ENCODE measurements around the gene NAT16. TPM values are rescaled to one million over a fixed set of nuclear protein-coding genes. Genes with fewer than 3 reads are reported as not detected.

Gene NAT16
- polyA plus RNA-seq, 1 of the 3 experiments (the other 2 are of a cell fraction) = 0.64 TPM

DNA sequence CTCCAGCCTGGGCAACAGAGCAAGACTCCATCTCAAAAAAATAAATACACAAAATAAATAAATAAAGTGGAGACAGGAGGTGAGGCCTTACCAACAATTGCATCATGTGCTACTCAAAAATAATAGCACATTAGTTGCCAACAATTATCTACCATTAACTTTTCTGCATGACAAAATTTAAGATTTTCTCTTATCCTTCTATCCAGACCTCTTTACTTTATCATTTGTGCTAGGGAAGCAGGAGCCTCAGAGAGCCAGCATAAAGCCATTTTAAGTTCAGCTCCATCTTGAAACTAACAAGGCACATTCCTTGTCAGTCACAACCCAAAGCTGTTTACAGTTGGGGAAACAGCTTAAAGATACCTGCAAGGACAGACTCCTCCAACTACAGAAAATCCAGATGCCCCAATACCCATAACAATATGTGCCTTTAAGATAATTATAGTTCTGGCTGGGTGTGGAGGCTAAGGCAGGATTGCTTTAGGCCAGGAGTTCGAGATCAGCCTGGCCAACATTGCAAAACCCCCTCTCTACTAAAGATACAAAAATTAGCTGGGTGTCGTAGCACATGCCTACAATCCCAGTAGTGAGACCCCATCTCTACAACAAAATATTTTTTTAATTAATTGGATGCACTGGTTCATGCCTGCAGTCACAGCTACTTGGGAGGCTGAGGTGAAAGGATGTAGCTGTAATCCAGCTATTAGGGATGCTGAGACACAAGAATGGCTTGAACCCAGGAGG lies 28.0 kb downstream of the NAT16 start:
- no peaks in the 10 kb centered on the region for H3K27me3 ChIP-seq (ENCODE audit: insufficient read depth)
- no peak for DNase-seq
- CTCF ChIA-PET = interaction anchor here (0.9 to 7.9 kb wide), 6 partner anchors 8 to 130 kb away, joined by 3 to 116 read pairs (median 4); partner anchors contain the start of gene VGF
- TF ChIP-seq TAF1 (IDR thresholded peaks at IDR 0.05; ENCODE audit: borderline replicate concordance, low read depth, low read length) (no peak), TEAD4 (IDR thresholded peaks at IDR 0.05; ENCODE audit: borderline replicate concordance, insufficient read depth) (no peak), RAD21 (IDR thresholded peaks at IDR 0.05; ENCODE audit: low read length) (no peak), MEF2A (IDR thresholded peaks at IDR 0.05; ENCODE audit: borderline replicate concordance, low read depth) (no peak), POLR2AphosphoS5 (IDR thresholded peaks at IDR 0.05; ENCODE audit: low read depth, low read length) (no peak), RFX5 (IDR thresholded peaks at IDR 0.05; ENCODE audit: low read length) (no peak), FOSL2 (IDR thresholded peaks at IDR 0.05; ENCODE audit: borderline replicate concordance, low read depth) (no peak), EP300 (IDR thresholded peaks at IDR 0.05; ENCODE audit: borderline replicate concordance in 1 of 2, low read depth in 1 of 2, low read length in 1 of 2) (no peak), GATA2 (CRISPR knock-in tag; IDR thresholded peaks at IDR 0.05) (no peak), SIN3A (IDR thresholded peaks at IDR 0.05; ENCODE audit: borderline replicate concordance, low read depth, low read length) (no peak), CHD2 (IDR thresholded peaks at IDR 0.05; ENCODE audit: low read length, partially characterized antibody) (no peak), SMC3 (IDR thresholded peaks at IDR 0.05; ENCODE audit: low read depth, low read length) (no peak), FOXM1 (IDR thresholded peaks at IDR 0.05; ENCODE audit: low read depth) (no peak)
- TF ChIP-seq, protein P1, sequence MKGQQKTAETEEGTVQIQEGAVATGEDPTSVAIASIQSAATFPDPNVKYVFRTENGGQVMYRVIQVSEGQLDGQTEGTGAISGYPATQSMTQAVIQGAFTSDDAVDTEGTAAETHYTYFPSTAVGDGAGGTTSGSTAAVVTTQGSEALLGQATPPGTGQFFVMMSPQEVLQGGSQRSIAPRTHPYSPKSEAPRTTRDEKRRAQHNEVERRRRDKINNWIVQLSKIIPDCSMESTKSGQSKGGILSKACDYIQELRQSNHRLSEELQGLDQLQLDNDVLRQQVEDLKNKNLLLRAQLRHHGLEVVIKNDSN (IDR thresholded peaks at IDR 0.05; ENCODE audit: borderline replicate concordance, low read depth) = no peak
- TF ChIP-seq, protein P2, sequence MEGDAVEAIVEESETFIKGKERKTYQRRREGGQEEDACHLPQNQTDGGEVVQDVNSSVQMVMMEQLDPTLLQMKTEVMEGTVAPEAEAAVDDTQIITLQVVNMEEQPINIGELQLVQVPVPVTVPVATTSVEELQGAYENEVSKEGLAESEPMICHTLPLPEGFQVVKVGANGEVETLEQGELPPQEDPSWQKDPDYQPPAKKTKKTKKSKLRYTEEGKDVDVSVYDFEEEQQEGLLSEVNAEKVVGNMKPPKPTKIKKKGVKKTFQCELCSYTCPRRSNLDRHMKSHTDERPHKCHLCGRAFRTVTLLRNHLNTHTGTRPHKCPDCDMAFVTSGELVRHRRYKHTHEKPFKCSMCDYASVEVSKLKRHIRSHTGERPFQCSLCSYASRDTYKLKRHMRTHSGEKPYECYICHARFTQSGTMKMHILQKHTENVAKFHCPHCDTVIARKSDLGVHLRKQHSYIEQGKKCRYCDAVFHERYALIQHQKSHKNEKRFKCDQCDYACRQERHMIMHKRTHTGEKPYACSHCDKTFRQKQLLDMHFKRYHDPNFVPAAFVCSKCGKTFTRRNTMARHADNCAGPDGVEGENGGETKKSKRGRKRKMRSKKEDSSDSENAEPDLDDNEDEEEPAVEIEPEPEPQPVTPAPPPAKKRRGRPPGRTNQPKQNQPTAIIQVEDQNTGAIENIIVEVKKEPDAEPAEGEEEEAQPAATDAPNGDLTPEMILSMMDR (IDR thresholded peaks at IDR 0.05) = no peak
- TF ChIP-seq, protein P3, sequence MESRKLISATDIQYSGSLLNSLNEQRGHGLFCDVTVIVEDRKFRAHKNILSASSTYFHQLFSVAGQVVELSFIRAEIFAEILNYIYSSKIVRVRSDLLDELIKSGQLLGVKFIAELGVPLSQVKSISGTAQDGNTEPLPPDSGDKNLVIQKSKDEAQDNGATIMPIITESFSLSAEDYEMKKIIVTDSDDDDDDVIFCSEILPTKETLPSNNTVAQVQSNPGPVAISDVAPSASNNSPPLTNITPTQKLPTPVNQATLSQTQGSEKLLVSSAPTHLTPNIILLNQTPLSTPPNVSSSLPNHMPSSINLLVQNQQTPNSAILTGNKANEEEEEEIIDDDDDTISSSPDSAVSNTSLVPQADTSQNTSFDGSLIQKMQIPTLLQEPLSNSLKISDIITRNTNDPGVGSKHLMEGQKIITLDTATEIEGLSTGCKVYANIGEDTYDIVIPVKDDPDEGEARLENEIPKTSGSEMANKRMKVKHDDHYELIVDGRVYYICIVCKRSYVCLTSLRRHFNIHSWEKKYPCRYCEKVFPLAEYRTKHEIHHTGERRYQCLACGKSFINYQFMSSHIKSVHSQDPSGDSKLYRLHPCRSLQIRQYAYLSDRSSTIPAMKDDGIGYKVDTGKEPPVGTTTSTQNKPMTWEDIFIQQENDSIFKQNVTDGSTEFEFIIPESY (IDR thresholded peaks at IDR 0.05; ENCODE audit: borderline replicate concordance, low read depth) = no peak
- TF ChIP-seq, protein P4, sequence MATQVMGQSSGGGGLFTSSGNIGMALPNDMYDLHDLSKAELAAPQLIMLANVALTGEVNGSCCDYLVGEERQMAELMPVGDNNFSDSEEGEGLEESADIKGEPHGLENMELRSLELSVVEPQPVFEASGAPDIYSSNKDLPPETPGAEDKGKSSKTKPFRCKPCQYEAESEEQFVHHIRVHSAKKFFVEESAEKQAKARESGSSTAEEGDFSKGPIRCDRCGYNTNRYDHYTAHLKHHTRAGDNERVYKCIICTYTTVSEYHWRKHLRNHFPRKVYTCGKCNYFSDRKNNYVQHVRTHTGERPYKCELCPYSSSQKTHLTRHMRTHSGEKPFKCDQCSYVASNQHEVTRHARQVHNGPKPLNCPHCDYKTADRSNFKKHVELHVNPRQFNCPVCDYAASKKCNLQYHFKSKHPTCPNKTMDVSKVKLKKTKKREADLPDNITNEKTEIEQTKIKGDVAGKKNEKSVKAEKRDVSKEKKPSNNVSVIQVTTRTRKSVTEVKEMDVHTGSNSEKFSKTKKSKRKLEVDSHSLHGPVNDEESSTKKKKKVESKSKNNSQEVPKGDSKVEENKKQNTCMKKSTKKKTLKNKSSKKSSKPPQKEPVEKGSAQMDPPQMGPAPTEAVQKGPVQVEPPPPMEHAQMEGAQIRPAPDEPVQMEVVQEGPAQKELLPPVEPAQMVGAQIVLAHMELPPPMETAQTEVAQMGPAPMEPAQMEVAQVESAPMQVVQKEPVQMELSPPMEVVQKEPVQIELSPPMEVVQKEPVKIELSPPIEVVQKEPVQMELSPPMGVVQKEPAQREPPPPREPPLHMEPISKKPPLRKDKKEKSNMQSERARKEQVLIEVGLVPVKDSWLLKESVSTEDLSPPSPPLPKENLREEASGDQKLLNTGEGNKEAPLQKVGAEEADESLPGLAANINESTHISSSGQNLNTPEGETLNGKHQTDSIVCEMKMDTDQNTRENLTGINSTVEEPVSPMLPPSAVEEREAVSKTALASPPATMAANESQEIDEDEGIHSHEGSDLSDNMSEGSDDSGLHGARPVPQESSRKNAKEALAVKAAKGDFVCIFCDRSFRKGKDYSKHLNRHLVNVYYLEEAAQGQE (IDR thresholded peaks at IDR 0.05; ENCODE audit: low read depth, low read length) = no peak
- TF ChIP-seq, protein P5, sequence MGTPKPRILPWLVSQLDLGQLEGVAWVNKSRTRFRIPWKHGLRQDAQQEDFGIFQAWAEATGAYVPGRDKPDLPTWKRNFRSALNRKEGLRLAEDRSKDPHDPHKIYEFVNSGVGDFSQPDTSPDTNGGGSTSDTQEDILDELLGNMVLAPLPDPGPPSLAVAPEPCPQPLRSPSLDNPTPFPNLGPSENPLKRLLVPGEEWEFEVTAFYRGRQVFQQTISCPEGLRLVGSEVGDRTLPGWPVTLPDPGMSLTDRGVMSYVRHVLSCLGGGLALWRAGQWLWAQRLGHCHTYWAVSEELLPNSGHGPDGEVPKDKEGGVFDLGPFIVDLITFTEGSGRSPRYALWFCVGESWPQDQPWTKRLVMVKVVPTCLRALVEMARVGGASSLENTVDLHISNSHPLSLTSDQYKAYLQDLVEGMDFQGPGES (IDR thresholded peaks at IDR 0.05; ENCODE audit: low read depth, low read length) = no peak
- no peaks in the 10 kb centered on the region for H3K9me3 ChIP-seq
- no peak overlapping the region for H3K4me2 ChIP-seq
- no peak overlapping the region for H2AFZ ChIP-seq (ENCODE audit: low read depth)
- POLR2A ChIA-PET = interaction anchor here (2.7 kb wide), 1 partner anchor 13 kb away, joined by 17 read pairs; the partner anchor contains the start of gene VGF
- H3K4me3 ChIP-seq (ENCODE audit: low read depth in 2 of 2, low read length in 1 of 2) = no peak overlapping the region
- H3K4me1 ChIP-seq (ENCODE audit: control insufficient read depth in 1 of 2, insufficient read depth in 2 of 2, low read depth in 1 of 2, low read length in 1 of 2) = peaks cover 7 to 15% of the 10 kb centered on the region in 2 experiments; a peak in 1 of 4 replicates
- H3K79me2 ChIP-seq (ENCODE audit: insufficient read depth) = peaks cover 27% of the 10 kb centered on the region
- no peak overlapping the region for H3K27ac ChIP-seq (ENCODE audit: low read depth in 2 of 2, low read length in 1 of 2)
- no peak overlapping the region for H3K9ac ChIP-seq
- no peaks in the 10 kb centered on the region for H3K9me2 ChIP-seq
- H4K20me1 ChIP-seq (ENCODE audit: insufficient read depth) = no peaks in the 10 kb centered on the region
- H3F3A ChIP-seq (replicated peaks; ENCODE audit: insufficient read depth) = peaks cover 5% of the 10 kb centered on the region
- 72% methylated on average over 2 of the region's 2 CpGs for WGBS (ENCODE audit: low lambda C conversion rate)
- H3K36me3 ChIP-seq (replicated peaks in 1 of 2; ENCODE audit: control insufficient read depth in 1 of 2, insufficient read depth in 2 of 2, low read length in 1 of 2) = peaks cover 6% of the 10 kb centered on the region in 2 experiments

Data from SK-N-SH (cell line).